WTC11 (cell line): Measurements from ENCODE around the gene RNASET2. TPM values are rescaled to one million over a fixed set of nuclear protein-coding genes. Genes with fewer than 3 reads are reported as not detected.

Experiments
- ATAC-seq: fragments of 200-7000 bp; cut with Tn5 transposase; 2 replicates; pipeline ENCODE4 v1.10.0; 2021; ENCODE audit warnings: mild to moderate bottlenecking, moderate library complexity
- CTCF ChIA-PET: fragments of 300-600 bp; sonication (Branson Sonifier 250); formaldehyde crosslinking; loops from one replicate; lab custom pipeline; 2021; ENCODE audit warnings: antibody characterized with exemption; lab: Charles Lee
- POLR2A ChIA-PET: fragments of 350-600 bp; sonication (Branson Sonifier 250); formaldehyde crosslinking; loops from one replicate; lab custom pipeline; 2021; ENCODE audit warnings: antibody characterized with exemption; lab: Charles Lee
- DNase-seq: peaks from one replicate; pipeline ENCODE4 v3.0.0; 2021; ENCODE audit warnings: low spot score
- H3K27ac Mint-ChIP-seq: 2 replicates; pipeline ENCODE4 v1.8.0; 2021; ENCODE audit warnings: mixed read lengths
- H3K27me3 Mint-ChIP-seq: 2 replicates; pipeline ENCODE4 v1.8.0; 2021; ENCODE audit warnings: low read depth, mild to moderate bottlenecking, moderate library complexity, mixed read lengths
- H3K36me3 Mint-ChIP-seq: 2 replicates; pipeline ENCODE4 v1.8.0; 2021; ENCODE audit warnings: mixed read lengths
- H3K4me1 Mint-ChIP-seq: 2 replicates; pipeline ENCODE4 v1.8.0; 2022; ENCODE audit warnings: mixed read lengths
- H3K4me3 Mint-ChIP-seq: 2 replicates; pipeline ENCODE4 v1.8.0; 2021; ENCODE audit warnings: mild to moderate bottlenecking, moderate library complexity, mixed read lengths
- H3K9me3 Mint-ChIP-seq: 2 replicates; pipeline ENCODE4 v1.8.0; 2021; ENCODE audit warnings: mixed read lengths
- AFF4 ChIP-seq: sonication (generic); formaldehyde crosslinking; IDR thresholded peaks from 2 replicates; pipeline ENCODE4 v1.8.1; 2023; ENCODE audit warnings: mild to moderate bottlenecking, missing genetic modification reagents, borderline replicate concordance
- ATF6 ChIP-seq: sonication (generic); formaldehyde crosslinking; IDR thresholded peaks from 2 replicates; pipeline ENCODE4 v1.8.1; 2023; ENCODE audit warnings: mild to moderate bottlenecking, missing genetic modification reagents
- E2F1 ChIP-seq: sonication (generic); formaldehyde crosslinking; IDR thresholded peaks from 2 replicates; pipeline ENCODE4 v1.8.0; 2022; ENCODE audit warnings: mild to moderate bottlenecking, missing genetic modification reagents
- GABPB1 ChIP-seq: sonication (generic); formaldehyde crosslinking; IDR thresholded peaks from 2 replicates; pipeline ENCODE4 v1.8.1; 2023; ENCODE audit warnings: mild to moderate bottlenecking, missing genetic modification reagents
- IRF2 ChIP-seq: sonication (generic); formaldehyde crosslinking; IDR thresholded peaks from 2 replicates; pipeline ENCODE4 v1.8.0; 2022; ENCODE audit warnings: low read depth, missing genetic modification reagents, borderline replicate concordance
- KAT7 ChIP-seq: sonication (generic); formaldehyde crosslinking; IDR thresholded peaks from 2 replicates; pipeline ENCODE4 v1.8.1; 2023; ENCODE audit warnings: missing genetic modification reagents, mild to moderate bottlenecking, borderline replicate concordance
- NFE2L1 ChIP-seq: sonication (generic); formaldehyde crosslinking; IDR thresholded peaks from 2 replicates; pipeline ENCODE4 v1.8.1; 2023; ENCODE audit warnings: missing genetic modification reagents
- PRRX2 ChIP-seq: fragments of 250-450 bp; sonication (Bioruptor Pico); IDR thresholded peaks from 2 replicates; pipeline ENCODE4 v1.8.0; 2021; ENCODE audit warnings: mild to moderate bottlenecking
- ZNF121 ChIP-seq: sonication (generic); formaldehyde crosslinking; IDR thresholded peaks from 2 replicates; pipeline ENCODE4 v1.8.0; 2023; ENCODE audit warnings: missing genetic modification reagents
- ZNF416 ChIP-seq: fragments of 250-450 bp; sonication (Bioruptor Pico); IDR thresholded peaks from 2 replicates; pipeline ENCODE4 v1.9.0; 2021; ENCODE audit warnings: mild to moderate bottlenecking, inconsistent platforms
- ZNF671 ChIP-seq: fragments of 250-450 bp; sonication (Bioruptor Pico); IDR thresholded peaks from 2 replicates; pipeline ENCODE4 v1.8.0; 2021; ENCODE audit warnings: mild to moderate bottlenecking
- total RNA-seq: library from RNA; stranded (reverse); gene quantifications from 3 replicates; pipeline ENCODE4 v1.2.3, GENCODE V29; 2021
- TF ChIP-seq, protein P1 (sequence below): sonication (generic); formaldehyde crosslinking; IDR thresholded peaks from 2 replicates; pipeline ENCODE4 v1.8.1; 2023; ENCODE audit warnings: mild to moderate bottlenecking, missing genetic modification reagents
- TF ChIP-seq, protein P2 (sequence below): sonication (generic); formaldehyde crosslinking; IDR thresholded peaks from 2 replicates; pipeline ENCODE4 v1.8.0; 2023; ENCODE audit warnings: missing genetic modification reagents, mild to moderate bottlenecking, borderline replicate concordance
- TF ChIP-seq, protein P3 (sequence below): fragments of 250-450 bp; sonication (Bioruptor Pico); IDR thresholded peaks from 2 replicates; pipeline ENCODE4 v1.9.0; 2021; ENCODE audit warnings: mild to moderate bottlenecking
- TF ChIP-seq, protein P4 (sequence below): sonication (generic); formaldehyde crosslinking; IDR thresholded peaks from 2 replicates; pipeline ENCODE4 v1.8.0; 2022; ENCODE audit warnings: mild to moderate bottlenecking, missing genetic modification reagents

The RNASET2 gene
- total RNA-seq, 1 experiment from 2014 or later: 35.6 TPM

GRCh38 chr6:166932116-166932515 is 24.2 kb downstream of the RNASET2 start:
- H3K9me3 Mint-ChIP-seq: peaks cover 4% of the 10 kb centered on the region; the same call in 1 of the 2 replicates
- CTCF ChIA-PET: interaction anchor here (0.6 to 1.5 kb wide), 3 partner anchors 19 to 740 kb away, joined by 3 to 10 read pairs (median 5); no protein-coding TSS in a partner anchor
- H3K4me1 Mint-ChIP-seq: peaks cover 9% of the 10 kb centered on the region
- POLR2A ChIA-PET: no interaction called here
- DNase-seq: no peak
- H3K4me3 Mint-ChIP-seq: no peak overlapping the region
- H3K27me3 Mint-ChIP-seq: no peaks in the 10 kb centered on the region
- H3K36me3 Mint-ChIP-seq: peaks cover 11% of the 10 kb centered on the region; the same call in 1 of the 2 replicates
- TF ChIP-seq ZNF671 (CRISPR knock-in tag) (no peak), E2F1 (CRISPR knock-in tag) (no peak), GABPB1 (no peak), IRF2 (CRISPR knock-in tag) (no peak), AFF4 (no peak), ZNF121 (CRISPR knock-in tag) (no peak), PRRX2 (CRISPR knock-in tag) (no peak), ATF6 (CRISPR knock-in tag) (no peak), ZNF416 (CRISPR knock-in tag) (no peak), KAT7 (CRISPR knock-in tag) (no peak), NFE2L1 (CRISPR knock-in tag) (no peak)
- TF ChIP-seq, protein P1, sequence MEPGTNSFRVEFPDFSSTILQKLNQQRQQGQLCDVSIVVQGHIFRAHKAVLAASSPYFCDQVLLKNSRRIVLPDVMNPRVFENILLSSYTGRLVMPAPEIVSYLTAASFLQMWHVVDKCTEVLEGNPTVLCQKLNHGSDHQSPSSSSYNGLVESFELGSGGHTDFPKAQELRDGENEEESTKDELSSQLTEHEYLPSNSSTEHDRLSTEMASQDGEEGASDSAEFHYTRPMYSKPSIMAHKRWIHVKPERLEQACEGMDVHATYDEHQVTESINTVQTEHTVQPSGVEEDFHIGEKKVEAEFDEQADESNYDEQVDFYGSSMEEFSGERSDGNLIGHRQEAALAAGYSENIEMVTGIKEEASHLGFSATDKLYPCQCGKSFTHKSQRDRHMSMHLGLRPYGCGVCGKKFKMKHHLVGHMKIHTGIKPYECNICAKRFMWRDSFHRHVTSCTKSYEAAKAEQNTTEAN (CRISPR knock-in tag): no peak
- TF ChIP-seq, protein P2, sequence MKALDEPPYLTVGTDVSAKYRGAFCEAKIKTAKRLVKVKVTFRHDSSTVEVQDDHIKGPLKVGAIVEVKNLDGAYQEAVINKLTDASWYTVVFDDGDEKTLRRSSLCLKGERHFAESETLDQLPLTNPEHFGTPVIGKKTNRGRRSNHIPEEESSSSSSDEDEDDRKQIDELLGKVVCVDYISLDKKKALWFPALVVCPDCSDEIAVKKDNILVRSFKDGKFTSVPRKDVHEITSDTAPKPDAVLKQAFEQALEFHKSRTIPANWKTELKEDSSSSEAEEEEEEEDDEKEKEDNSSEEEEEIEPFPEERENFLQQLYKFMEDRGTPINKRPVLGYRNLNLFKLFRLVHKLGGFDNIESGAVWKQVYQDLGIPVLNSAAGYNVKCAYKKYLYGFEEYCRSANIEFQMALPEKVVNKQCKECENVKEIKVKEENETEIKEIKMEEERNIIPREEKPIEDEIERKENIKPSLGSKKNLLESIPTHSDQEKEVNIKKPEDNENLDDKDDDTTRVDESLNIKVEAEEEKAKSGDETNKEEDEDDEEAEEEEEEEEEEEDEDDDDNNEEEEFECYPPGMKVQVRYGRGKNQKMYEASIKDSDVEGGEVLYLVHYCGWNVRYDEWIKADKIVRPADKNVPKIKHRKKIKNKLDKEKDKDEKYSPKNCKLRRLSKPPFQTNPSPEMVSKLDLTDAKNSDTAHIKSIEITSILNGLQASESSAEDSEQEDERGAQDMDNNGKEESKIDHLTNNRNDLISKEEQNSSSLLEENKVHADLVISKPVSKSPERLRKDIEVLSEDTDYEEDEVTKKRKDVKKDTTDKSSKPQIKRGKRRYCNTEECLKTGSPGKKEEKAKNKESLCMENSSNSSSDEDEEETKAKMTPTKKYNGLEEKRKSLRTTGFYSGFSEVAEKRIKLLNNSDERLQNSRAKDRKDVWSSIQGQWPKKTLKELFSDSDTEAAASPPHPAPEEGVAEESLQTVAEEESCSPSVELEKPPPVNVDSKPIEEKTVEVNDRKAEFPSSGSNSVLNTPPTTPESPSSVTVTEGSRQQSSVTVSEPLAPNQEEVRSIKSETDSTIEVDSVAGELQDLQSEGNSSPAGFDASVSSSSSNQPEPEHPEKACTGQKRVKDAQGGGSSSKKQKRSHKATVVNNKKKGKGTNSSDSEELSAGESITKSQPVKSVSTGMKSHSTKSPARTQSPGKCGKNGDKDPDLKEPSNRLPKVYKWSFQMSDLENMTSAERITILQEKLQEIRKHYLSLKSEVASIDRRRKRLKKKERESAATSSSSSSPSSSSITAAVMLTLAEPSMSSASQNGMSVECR (CRISPR knock-in tag): no peak
- TF ChIP-seq, protein P3, sequence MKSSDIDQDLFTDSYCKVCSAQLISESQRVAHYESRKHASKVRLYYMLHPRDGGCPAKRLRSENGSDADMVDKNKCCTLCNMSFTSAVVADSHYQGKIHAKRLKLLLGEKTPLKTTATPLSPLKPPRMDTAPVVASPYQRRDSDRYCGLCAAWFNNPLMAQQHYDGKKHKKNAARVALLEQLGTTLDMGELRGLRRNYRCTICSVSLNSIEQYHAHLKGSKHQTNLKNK (CRISPR knock-in tag): no peak
- TF ChIP-seq, protein P4, sequence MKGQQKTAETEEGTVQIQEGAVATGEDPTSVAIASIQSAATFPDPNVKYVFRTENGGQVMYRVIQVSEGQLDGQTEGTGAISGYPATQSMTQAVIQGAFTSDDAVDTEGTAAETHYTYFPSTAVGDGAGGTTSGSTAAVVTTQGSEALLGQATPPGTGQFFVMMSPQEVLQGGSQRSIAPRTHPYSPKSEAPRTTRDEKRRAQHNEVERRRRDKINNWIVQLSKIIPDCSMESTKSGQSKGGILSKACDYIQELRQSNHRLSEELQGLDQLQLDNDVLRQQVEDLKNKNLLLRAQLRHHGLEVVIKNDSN (CRISPR knock-in tag): no peak
- H3K27ac Mint-ChIP-seq: no peak overlapping the region
- no peak for ATAC-seq
